Gastroesophageal sphincter (tissue), 4 donors: ENCODE measurements around the gene ARHGEF10L. TPM values are rescaled to one million over a fixed set of nuclear protein-coding genes. Genes with fewer than 3 reads are reported as not detected.

ENCODE experiments used
- ATAC-seq: fragments of 150-250 bp; one replicate; pipeline ENCODE4 v1.9.1; 2016; ENCODE audit warnings: mild to moderate bottlenecking, moderate library complexity
- H3K27ac ChIP-seq, 4 donors: fragments of 200-600 bp; sonication (generic) in 3 of 4; 1 replicate in 3 of 4; 2 replicates in 1 of 4; pipeline ENCODE4 v1.5.1; 2016 to 2019
- H3K27me3 ChIP-seq: fragments of 200-600 bp; sonication (generic); one replicate; pipeline ENCODE4 v1.5.1; 2019
- H3K36me3 ChIP-seq, 2 donors: fragments of 200-600 bp; sonication (generic); one replicate each; pipeline ENCODE4 v1.5.1; 2019; ENCODE audit warnings: control low read depth in 1 of 2
- H3K4me1 ChIP-seq, 3 donors: fragments of 200-600 bp; sonication (generic); 1 replicate in 2 of 3; 2 replicates in 1 of 3; pipeline ENCODE4 v1.5.1; 2016 to 2019; ENCODE audit warnings: control low read depth in 2 of 3
- H3K4me3 ChIP-seq, 2 donors: fragments of 200-600 bp; sonication (generic); one replicate each; pipeline ENCODE4 v1.5.1; 2019; ENCODE audit warnings: mild to moderate bottlenecking in 1 of 2, moderate library complexity in 1 of 2
- H3K9me3 ChIP-seq, 3 donors: fragments of 200-600 bp; sonication (generic); one replicate each; pipeline ENCODE4 v1.5.1; 2017 to 2019; ENCODE audit warnings: control low read depth in 2 of 3
- EP300 ChIP-seq: sonication (generic); formaldehyde crosslinking; IDR thresholded peaks from one replicate; pipeline ENCODE4 v1.6.1; 2017; ENCODE audit warnings: antibody characterized with exemption, mild to moderate bottlenecking
- POLR2A ChIP-seq, 2 donors: fragments of 450-650 bp; IDR thresholded peaks; one replicate each; pipeline ENCODE4 v1.6.1; 2017; ENCODE audit warnings: antibody characterized with exemption in 2 of 2, mild to moderate bottlenecking in 2 of 2, moderate library complexity in 1 of 2
- POLR2AphosphoS5 ChIP-seq: sonication (generic); formaldehyde crosslinking; IDR thresholded peaks from one replicate; pipeline ENCODE4 v1.6.1; 2017; ENCODE audit warnings: antibody characterized with exemption
- WGBS, 2 donors: methylation state at CpG; one replicate each; pipeline ENCODE4 v1.1.5; 2018; ENCODE audit warnings: low coverage in 1 of 2; 5-methylcytosine and 5-hydroxymethylcytosine counted together
- total RNA-seq, 4 donors: library from RNA; depleted of rRNA; stranded (reverse); fragments of >200 nt; gene quantifications; one replicate each; pipeline ENCODE4 v1.1.0, GENCODE V29; 2016
- TF ChIP-seq, protein P1 (sequence below), 4 experiments: fragments of 200-600 bp in 2 of 4; fragments of 450-650 bp in 2 of 4; sonication (generic) in 1 of 4; IDR thresholded peaks; one replicate each; pipeline ENCODE4 v1.5.1; 2017 to 2019; ENCODE audit warnings: antibody characterized with exemption in 4 of 4, mild to moderate bottlenecking in 2 of 4, moderate library complexity in 2 of 4

ARHGEF10L gene
- total RNA-seq, 4 donors from 2014 or later: 50.9 to 97.0 (median 80.3) TPM

DNA sequence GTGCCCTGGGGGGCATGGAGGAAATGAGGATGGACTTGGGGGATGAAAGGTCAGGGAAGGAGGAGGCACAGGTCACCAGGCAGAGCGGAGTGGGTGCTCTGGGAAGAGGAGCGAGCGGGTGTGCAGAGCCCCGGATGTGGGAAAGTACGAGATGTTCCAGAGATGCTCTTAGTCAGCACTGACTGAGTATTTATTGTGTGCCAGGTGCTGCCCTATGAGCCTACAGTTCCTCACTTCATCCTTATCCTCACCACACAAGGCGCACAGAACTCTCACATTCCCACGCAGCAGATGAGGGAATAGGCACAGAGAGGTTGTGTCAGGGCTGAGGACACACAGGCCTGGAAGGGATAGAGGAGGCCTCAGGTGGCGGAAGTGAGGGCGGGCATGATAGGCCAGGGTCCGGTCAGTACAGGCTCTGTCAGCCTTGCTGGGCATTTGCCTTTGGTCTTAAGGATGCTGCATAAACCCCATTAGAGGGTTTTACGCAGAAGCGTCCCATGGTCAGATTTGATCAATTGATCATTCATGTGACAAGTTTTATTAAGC lies 77.3 kb downstream of the ARHGEF10L start:
- Histone ChIP-seq H3K9me3 (no peaks in the 10 kb centered on the region), H3K27ac (peak overlapping the region in 3 of 4 donors; percentile 87 to 92 (median 90)), H3K27me3 (no peaks in the 10 kb centered on the region), H3K4me1 (peaks cover 0 to 68% (median 12%) of the 10 kb centered on the region in 3 donors), H3K36me3 (peaks cover 0 to 71% of the 10 kb centered on the region in 2 donors), H3K4me3 (no peak overlapping the region)
- 100% methylated on average over 8 to 12 of the region's 12 CpGs for WGBS, 2 donors
- no peak for TF ChIP-seq POLR2AphosphoS5
- TF ChIP-seq POLR2A (IDR thresholded peaks at IDR 0.05): no peak
- no peak for TF ChIP-seq EP300
- TF ChIP-seq, protein P1, sequence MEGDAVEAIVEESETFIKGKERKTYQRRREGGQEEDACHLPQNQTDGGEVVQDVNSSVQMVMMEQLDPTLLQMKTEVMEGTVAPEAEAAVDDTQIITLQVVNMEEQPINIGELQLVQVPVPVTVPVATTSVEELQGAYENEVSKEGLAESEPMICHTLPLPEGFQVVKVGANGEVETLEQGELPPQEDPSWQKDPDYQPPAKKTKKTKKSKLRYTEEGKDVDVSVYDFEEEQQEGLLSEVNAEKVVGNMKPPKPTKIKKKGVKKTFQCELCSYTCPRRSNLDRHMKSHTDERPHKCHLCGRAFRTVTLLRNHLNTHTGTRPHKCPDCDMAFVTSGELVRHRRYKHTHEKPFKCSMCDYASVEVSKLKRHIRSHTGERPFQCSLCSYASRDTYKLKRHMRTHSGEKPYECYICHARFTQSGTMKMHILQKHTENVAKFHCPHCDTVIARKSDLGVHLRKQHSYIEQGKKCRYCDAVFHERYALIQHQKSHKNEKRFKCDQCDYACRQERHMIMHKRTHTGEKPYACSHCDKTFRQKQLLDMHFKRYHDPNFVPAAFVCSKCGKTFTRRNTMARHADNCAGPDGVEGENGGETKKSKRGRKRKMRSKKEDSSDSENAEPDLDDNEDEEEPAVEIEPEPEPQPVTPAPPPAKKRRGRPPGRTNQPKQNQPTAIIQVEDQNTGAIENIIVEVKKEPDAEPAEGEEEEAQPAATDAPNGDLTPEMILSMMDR (IDR thresholded peaks at IDR 0.05): no peak
- no peak for ATAC-seq

DNA sequence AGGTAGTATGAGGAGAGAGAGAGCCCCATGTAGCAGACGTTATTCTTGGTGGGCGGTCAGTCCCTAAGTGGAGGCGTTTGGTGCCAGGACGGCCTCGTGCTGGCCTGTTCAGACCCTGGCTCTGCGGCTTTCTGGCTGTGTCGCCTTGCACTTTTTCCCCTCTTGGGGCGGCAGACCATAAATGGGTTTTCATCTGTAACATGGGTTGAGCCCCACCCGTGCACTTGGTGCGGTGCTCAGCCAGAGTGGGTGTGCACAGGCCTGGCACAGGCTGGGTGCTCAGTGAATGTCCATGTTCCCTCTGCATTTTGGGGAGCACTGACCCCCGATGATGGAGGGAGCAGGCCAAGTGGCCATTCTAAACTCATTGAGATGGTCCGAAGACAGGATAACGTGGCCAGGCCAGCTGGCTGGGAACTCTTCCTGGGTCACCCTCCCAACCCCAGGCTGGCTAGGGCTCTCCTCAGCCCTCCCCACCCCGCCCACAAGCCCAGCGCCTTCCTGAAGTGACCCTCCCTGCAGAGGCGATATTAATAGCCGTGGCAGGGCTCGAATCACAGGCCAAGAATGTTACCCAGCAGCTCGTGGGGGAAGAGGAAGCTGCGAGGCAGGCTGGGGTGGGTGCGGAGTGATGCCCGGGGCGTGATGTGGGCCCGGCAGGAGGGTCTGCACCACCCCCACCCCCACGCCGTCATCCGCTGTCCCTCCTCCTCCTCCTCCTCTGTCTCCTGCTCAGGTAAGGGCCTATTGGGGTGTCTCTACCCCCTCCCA lies 78.5 kb downstream of the ARHGEF10L start:
- Histone ChIP-seq H3K9me3 (no peaks in the 10 kb centered on the region), H3K27ac (peak overlapping the region; percentile 87 to 92 (median 89)), H3K4me3 (peak overlapping the region; percentile 26 to 49), H3K36me3 (peaks cover 0 to 77% of the 10 kb centered on the region in 2 donors), H3K27me3 (no peaks in the 10 kb centered on the region), H3K4me1 (peaks cover 0 to 80% (median 12%) of the 10 kb centered on the region in 3 donors)
- peak; percentile 85 for ATAC-seq
- 43% methylated on average over 8 of the region's 27 CpGs; no CpG with 5 or more reads in 1 of the 2 donors for WGBS, 2 donors
- TF ChIP-seq POLR2AphosphoS5 (peak; percentile 90), POLR2A (IDR thresholded peaks at IDR 0.05) (peak; percentile 39 to 50), EP300 (no peak)
- TF ChIP-seq, protein P1 (IDR thresholded peaks at IDR 0.05): no peak

DNA sequence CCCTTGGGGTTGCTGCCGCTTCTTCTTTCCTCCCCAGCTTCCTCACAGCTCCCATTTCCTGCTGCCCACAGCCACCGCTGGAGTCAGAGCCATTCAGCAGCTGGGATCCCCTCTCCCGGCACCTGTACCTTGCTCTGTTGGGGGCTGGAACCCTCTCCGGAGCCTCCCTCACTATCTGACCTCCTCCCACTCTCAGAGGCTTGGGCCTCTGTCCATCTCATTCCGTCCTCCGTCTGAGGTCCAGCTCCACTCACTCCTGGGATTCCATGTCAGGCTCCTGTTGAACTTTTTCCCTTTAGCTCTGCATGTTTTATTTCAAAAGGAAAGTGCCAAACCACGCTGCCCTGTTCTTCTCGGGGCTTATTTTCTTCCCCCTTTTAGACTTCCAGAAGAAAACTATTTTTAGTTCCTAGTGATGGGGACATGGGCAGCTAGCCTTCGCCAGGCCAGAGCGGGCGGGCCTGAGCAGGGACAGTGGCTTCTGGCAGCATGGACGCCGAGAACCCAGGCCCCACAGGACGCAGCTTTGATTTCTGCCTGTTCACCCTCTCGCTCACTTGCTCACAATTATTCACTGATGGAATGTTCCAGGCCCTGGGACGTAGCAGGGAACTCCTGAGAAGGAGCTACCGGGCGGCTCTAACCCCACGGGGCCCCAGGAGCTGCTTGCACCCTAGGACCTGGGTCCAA lies 79.2 kb downstream of the ARHGEF10L start:
- Histone ChIP-seq H3K9me3 (no peaks in the 10 kb centered on the region), H3K36me3 (peaks cover 0 to 77% of the 10 kb centered on the region in 2 donors), H3K4me1 (peaks cover 0 to 86% (median 12%) of the 10 kb centered on the region in 3 donors), H3K4me3 (peak overlapping the region; percentile 26 to 49), H3K27me3 (no peaks in the 10 kb centered on the region), H3K27ac (peak overlapping the region; percentile 87 to 92 (median 89))
- 13 to 28% methylated on average over 6 to 7 of the region's 19 CpGs for WGBS, 2 donors
- ATAC-seq: peak; percentile 25
- TF ChIP-seq POLR2AphosphoS5: no peak
- no peak for TF ChIP-seq EP300
- TF ChIP-seq, protein P1 (IDR thresholded peaks at IDR 0.05): no peak
- TF ChIP-seq POLR2A (IDR thresholded peaks at IDR 0.05): no peak

DNA sequence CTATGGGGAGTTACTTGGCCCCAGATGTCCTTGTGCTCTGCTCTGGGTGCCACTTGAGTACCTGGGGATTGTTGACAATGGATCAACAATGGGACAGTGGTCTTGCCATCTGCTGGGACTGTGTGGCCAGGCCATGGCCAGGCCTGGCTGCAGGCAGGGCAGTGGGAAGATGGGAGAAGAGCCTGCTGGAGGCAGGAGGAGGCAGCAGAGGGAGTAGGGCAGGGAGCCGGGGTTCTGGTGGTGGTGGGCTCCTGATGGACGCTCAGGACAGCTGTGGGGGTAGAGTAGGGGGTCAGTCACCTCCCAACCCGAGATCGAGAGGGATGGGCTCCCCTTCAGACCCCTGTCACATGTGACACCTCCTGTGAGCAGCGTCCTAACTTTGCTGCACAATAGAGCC lies 81.0 kb downstream of the ARHGEF10L start:
- H3K27me3 ChIP-seq: no peaks in the 10 kb centered on the region
- TF ChIP-seq POLR2AphosphoS5 (no peak), EP300 (no peak), POLR2A (IDR thresholded peaks at IDR 0.05) (no peak)
- TF ChIP-seq, protein P1 (IDR thresholded peaks at IDR 0.05): no peak
- H3K4me1 ChIP-seq: peaks cover 5 to 99% (median 26%) of the 10 kb centered on the region in 3 donors
- peak overlapping the region in 3 of 4 donors; percentile 13 to 90 (median 87) for H3K27ac ChIP-seq
- peak overlapping the region in 1 of 2 donors; percentile 49 for H3K4me3 ChIP-seq
- peaks cover 0 to 77% of the 10 kb centered on the region in 2 donors for H3K36me3 ChIP-seq
- no peak for ATAC-seq
- H3K9me3 ChIP-seq: no peaks in the 10 kb centered on the region
- 62% methylated on average over 2 of the region's 5 CpGs; no CpG with 5 or more reads in 1 of the 2 donors for WGBS, 2 donors
